Limb (tissue), 2 donors: Measurements from ENCODE around the gene PLCB1.

Source experiments
- DNase-seq, 2 donors: peaks; one replicate each; pipeline ENCODE4 v3.0.0-alpha.2; 2016; ENCODE audit errors: extremely low spot score in 2 of 2

PLCB1 gene

DNA sequence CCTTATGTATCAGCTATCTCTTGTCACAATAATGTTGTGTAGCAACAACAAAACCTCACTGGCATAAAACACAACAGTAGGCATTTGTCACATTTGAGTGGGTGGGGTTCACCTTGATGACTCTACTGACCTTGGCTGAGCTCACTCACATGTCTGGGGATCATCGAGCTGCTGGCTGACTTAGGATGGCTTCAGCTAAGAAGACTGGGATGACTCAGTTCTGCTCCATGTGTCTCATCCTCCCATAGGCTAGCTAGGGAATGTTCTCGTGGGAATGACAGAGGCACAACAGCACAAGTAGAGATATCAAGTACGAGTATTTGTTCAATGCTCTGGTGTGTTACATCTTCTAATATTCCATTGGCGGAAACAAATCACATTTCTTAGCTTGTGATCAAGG lies 167.9 kb downstream of the PLCB1 start:
- no peak for DNase-seq

- no peak for DNase-seq
Measured at GRCh38 chr20:8301655-8302054, 169.6 kb downstream of the PLCB1 start.

DNA sequence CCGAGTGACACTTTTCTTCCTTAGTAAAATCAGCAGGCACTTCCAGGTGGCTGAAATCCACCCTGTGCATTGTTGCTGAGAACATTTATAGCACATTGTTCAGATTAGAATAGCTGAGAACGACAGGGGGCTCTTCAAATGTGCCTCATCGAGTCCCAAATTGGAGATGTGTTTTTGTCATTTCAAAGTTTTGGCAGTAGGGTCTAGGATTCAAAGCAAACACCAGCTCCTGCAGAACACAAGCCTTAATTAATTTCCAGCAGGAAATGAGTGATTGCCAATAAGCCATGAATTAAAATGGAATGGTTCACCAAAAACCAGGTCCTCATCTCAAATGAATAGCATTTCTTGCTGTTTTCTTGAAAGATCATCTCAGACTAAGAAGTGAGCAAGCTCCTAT lies 171.6 kb downstream of the PLCB1 start:
- DNase-seq = no peak

DNA sequence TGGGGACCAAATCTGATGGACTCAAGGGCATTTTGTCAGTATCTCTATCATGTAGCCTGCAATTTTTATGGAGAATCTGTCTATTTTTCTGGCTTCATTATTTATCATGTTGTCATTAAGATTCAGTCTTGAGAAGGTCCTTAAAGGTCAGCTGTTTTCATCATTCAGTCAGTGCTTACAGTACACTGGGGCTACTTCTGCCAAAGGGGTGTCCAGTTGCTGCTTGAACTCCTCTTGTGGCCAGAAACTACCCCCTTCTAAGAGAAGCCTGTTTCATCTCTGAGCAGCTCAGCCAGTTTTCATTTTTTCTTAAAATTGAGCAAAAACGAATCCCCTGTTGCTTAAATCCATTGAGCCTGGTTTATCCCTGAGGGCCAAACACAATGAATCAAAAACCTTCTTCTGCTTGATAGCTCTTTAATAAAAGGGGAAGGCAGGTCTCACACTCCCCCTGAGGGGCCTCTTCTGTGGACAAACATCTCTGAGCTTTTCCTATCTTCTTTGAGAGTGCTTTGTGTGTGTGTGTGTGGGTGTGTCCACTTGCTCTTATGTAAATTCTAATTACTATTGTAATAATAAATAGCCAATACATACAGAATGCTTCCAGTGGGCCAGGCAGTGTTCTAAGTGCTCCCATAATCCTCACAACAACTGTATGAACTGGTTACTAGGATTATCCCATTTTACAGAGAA lies 172.2 kb downstream of the PLCB1 start:
- DNase-seq = no peak

DNA sequence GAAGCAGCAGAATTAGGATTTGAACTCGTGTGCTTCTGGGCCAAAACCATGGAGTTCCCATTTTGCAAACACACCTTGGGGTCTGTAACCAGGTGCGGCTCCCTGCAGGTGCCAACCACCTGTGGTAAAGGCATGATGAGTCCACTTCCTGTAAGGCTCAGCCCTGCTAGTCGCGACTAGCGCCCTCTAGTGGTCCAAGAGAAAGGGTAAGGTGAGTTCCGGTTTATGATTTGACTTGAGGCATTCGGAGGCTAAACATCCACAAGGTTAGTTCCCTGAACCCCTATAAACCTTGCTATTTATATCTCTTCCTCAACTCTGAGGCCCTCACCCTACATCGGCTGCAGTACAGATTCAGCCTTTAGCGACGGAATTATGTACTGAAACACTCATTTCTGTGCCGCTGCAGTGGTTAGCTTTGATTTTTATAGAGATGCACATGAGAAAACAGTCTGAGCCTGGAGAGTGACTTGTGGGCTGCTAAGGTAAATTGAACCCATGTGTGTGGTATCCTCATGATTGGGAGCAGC lies 173.4 kb downstream of the PLCB1 start:
- peak in 1 of 2 donors; percentile 42 for DNase-seq

- DNase-seq = no peak
Measured at GRCh38 chr20:8306937-8307336, 174.9 kb downstream of the PLCB1 start.

DNA sequence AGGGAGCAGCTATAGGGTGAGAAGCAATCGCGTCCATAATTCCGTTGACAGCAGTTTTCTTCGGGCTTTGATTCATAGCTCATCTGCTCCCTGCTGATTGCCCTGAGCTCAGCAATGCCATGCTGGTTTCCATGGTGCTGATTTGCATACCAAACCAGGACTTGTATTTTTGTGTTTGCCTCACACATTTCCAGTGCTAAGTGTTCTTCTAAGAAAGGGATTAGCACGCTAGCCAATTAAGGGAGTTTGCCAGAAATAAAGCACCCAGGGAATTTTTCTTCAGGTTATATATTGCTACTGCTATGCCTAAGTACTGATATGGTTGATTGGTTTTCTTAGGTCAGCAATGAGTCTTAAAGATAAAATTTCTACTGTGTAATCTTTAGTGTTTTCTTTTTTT lies 177.6 kb downstream of the PLCB1 start:
- DNase-seq = no peak

DNA sequence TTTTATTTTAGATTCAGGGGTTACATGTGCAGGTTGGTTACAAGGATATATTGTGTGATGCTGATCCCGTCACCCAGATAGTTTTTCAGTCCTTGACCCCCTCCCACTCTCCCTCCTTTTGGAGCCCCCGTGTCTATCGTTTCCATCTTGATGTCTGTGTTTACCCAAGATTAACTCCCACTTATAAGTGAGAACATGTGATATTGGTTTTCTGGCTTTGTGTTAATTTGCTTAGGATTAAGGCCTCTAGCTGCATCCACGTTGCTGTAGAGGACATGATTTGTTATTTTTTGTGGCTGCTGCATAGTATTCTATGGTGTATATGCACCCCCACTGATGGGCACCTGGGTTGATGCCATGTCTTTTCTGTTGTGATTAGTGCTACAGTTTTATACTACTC lies 178.6 kb downstream of the PLCB1 start:
- DNase-seq = no peak

DNA sequence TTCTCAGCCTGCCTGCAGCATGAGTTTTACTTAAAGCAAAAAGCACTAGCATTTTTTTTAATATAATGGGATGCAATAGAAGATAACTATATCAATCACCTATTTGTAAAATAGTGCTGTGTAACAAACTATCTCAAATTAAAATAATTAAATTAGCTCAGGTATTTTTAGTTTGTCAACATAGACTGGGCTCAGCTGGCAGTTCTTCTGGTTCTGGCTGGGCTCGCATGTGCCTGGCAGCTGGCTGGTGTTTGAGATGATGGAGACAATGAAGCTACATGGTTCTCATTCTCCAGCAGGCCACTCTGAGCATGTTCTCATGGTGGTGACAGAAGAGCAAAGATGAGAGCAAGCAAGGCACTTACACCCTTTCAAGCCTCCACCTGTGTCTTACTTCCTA lies 181.0 kb downstream of the PLCB1 start:
- no peak for DNase-seq

- DNase-seq = no peak
Measured at GRCh38 chr20:8315639-8316573, 183.8 kb downstream of the PLCB1 start.

- no peak for DNase-seq
Measured at GRCh38 chr20:8317448-8317847, 185.4 kb downstream of the PLCB1 start.

DNA sequence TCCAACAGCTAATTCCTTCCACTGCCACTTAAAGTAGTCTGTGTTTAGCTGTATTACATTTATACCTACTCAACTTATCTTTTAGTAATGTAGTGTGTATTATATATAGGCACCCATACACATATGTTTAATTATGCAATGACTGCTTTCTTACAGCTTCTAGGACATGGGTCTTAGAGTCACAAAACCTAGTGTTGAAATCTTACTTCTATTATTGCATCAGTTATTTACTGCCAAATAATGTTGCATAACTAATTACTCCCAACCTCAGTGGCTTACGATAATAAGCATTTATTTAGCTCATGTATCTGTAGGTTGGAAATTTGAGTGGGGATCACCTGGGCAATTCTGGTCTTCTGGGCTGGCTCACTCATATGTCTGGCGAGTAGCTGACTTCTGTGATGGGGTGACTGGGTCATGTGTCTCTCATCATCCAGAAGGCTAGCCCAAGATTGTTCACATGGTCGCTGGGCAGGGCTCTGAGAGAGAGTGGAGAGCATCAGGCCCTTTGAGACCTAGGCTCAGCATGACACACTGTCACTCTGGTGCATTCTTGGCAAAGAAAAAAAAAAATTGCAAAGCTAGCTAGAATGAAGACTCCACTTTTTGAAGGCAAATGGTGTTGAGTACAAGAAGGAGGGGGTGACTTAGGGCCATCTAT lies 187.0 kb downstream of the PLCB1 start:
- DNase-seq = no peak

DNA sequence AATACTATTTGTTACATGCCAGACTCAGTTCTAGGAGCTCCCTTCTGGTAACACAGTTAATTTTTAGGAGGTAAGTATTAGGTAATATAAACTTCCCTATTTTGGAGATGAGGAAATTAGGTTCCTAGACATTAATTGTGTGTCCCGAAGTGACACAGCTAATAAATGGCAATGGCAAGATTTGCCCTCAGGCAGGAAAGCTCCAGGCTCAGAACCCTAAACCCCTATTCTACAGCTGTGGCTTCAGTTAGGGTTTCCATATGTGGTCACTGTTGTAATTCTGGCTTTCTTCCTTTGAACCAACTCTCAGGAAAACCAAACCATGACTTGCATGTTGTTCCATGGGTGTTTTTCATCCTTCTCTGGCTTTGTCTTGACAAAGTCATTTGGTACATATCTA lies 188.2 kb downstream of the PLCB1 start:
- no peak for DNase-seq

DNA sequence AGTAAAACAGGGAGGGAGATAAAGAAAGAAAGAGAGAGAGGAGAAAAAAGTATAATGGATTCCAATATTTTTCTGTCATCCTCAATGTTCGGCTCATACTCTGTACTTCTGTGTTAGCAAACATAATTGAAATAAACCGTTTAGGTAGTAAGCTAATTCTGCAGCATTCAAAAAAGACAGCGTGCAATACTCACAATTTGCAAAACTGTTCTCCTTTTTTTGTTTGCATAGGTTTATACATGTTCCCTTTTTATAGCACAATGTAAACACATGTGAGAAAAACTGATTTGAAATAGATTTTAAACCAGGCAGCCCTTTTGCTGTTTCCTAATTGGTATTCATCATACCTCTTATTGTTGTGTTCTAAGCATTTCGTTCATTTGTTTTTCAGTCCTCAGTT lies 188.9 kb downstream of the PLCB1 start:
- DNase-seq = no peak

- no peak for DNase-seq
Measured at GRCh38 chr20:8322662-8323217, 190.7 kb downstream of the PLCB1 start.

DNA sequence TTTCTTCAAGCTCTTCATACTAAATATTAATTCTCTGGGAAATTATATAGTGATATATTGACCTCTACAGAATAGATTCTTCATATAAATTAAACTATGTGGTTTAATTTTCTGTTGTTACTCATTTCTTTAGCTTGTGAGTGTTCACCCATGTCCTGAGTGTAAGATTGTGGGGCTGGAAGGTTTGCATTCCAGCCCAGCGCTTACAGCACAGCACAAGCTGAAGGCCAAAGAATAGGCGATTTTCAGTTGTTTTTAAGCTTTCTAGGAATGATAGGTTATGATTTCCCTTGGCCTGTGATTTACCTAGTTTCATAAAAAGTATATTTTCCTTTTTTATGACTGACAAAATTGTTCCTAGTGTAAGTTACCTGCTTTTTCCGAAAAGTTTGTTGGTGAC lies 194.1 kb downstream of the PLCB1 start:
- DNase-seq = no peak

GRCh38 chr20:8326899-8327298 lies 194.8 kb downstream of the PLCB1 start:
- DNase-seq = no peak

DNA sequence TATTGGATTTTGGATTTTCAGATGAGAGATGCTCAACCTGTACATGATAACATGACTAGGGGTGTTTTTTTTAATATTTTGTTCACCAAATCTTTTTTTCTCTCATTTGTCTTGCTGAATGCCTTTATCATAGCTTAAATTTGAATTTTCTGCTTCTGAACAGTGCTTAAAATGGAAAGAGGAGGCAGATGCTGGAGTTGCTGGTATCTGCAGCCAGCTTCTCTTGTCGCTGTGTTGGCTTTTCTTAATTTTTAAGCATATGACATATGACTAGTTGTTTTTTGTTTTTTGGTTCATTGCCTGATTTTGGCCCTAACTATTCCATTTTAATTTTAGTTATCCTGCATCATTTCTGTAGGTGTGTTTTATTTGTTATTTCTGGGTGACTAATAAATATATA lies 196.1 kb downstream of the PLCB1 start:
- no peak for DNase-seq

- no peak for DNase-seq
Measured at GRCh38 chr20:8330319-8330784, 198.3 kb downstream of the PLCB1 start.

DNA sequence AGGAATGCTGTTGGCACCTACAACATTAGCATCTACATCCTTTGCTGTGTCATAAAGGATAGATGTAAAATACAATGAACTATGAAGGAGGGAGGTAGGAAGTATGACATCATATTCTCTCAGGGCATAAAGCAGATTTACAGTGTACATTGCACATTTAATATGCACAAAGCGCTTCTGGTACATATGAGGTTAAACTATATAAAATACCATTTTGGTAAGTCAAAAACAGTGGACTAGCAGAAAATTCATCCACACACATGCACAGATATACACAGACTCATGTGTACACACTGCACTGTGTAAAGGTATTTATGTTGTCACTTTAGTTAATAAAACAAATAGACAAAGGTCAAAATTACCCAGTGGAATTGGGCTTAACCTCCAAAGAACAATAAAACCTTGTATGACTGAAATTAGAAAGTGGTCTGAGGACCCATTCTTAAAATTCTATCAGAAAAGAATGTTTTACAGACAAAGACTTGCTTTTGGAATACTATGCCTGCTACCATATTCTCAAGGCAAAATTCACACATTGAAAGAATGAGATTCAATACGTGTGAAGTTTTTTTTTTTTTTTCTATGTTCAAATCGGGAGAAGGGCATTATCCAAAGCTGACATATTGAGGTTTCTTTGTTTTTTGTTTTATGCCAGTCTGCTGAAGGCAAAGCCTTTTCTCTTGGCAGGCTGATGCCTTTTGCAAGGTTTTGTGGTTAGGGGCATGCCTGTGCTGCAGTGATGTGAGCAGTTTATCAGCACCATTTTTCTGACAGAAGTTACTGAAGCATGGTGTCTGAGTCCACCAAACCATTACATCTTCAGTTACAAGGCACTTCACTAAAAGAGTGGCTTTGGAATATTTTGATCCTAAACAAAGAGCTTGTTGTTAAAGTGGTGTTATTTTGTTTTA lies 199.0 kb downstream of the PLCB1 start:
- no peak for DNase-seq
